ENCODE measurements around the gene ITGA8.
"Not testable (repeated sequence)": the region's sequence is repeated elsewhere in the genome, so short reads cannot be mapped to it uniquely, and the experiment has no call there.

The ITGA8 gene

DNA sequence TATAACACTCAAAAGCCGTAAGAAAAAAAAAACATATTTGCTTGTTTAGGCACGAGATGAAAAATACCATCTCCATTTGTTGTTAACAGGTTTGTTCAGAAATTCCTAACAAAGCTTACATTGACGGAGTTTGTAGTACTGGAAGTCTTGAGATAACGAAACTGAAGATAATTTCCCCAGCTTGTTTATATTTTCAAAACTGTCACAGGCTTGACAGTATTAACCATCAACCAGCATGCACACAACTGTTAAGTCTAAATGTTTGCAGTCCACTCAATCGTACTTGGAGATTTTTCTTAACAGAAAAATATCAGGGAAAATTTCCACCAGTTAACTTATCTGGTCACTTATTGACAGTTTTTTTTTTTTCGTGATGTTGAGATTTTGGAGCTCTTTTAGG, 68.5 kb downstream of the ITGA8 start:
- Histone ChIP-seq H3K4me3 (ENCODE audit: low read depth, low read length) (no peak overlapping the region), H3K36me3 (ENCODE audit: insufficient read depth, low read length) (no peaks in the 10 kb centered on the region), H2AFZ (ENCODE audit: low read length, unreplicated experiment) (no peak overlapping the region), H3K27ac (ENCODE audit: low read depth, low read length) (no peak overlapping the region), H3K79me2 (ENCODE audit: control insufficient read depth, insufficient read depth, low read length, unreplicated experiment) (no peaks in the 10 kb centered on the region), H3K4me1 (ENCODE audit: control insufficient read depth, insufficient read depth, low read length, unreplicated experiment) (no peaks in the 10 kb centered on the region), H3K27me3 (ENCODE audit: insufficient read depth, low read length) (no peaks in the 10 kb centered on the region)

- no peak overlapping the region for H3K4me3 ChIP-seq (ENCODE audit: low read depth, low read length)
- H3K4me1 ChIP-seq (ENCODE audit: control insufficient read depth, insufficient read depth, low read length, unreplicated experiment), result no peaks in the 10 kb centered on the region
- H3K79me2 ChIP-seq (ENCODE audit: control insufficient read depth, insufficient read depth, low read length, unreplicated experiment), result no peaks in the 10 kb centered on the region
- no peak overlapping the region for H2AFZ ChIP-seq (ENCODE audit: low read length, unreplicated experiment)
- no peak overlapping the region for H3K27ac ChIP-seq (ENCODE audit: low read depth, low read length)
- peaks cover 5% of the 10 kb centered on the region; the same call in 1 of the 2 replicates for H3K27me3 ChIP-seq (ENCODE audit: insufficient read depth, low read length)
- no peaks in the 10 kb centered on the region for H3K36me3 ChIP-seq (ENCODE audit: insufficient read depth, low read length)
Measured at GRCh38 chr10:15642095-15642494, 77.6 kb downstream of the ITGA8 start.

DNA sequence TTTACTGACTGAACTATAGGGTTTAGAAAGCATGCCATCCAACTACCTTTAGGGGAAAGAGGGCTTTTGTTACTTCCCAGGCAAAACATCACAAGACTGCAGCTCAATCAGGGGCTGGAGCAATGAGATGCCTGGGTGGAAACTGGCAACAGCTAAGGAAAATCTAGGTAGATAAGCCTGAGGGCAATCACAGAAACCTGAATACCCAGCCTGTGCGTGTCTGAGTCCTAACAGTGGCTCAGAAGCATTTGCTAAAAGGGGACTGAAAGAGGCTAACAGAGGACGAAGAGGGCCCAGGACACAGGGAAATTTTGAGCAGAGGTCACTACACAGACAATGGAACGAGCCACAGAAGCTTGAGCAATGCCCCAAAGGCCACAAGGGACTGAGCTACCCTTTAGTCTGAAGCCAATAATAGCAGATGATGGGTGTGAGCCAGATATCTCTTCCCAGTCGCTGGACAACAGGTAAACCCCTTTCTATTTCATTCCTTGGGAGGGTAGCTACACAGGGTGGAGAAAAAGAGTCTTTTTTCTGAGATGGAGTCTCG, 79.1 kb downstream of the ITGA8 start:
- Histone ChIP-seq H2AFZ (ENCODE audit: low read length, unreplicated experiment) (no peak overlapping the region), H3K4me1 (ENCODE audit: control insufficient read depth, insufficient read depth, low read length, unreplicated experiment) (no peaks in the 10 kb centered on the region), H3K36me3 (ENCODE audit: insufficient read depth, low read length) (no peaks in the 10 kb centered on the region), H3K27ac (ENCODE audit: low read depth, low read length) (no peak overlapping the region), H3K27me3 (ENCODE audit: insufficient read depth, low read length) (peaks cover 5% of the 10 kb centered on the region; the same call in 1 of the 2 replicates), H3K79me2 (ENCODE audit: control insufficient read depth, insufficient read depth, low read length, unreplicated experiment) (no peaks in the 10 kb centered on the region), H3K4me3 (ENCODE audit: low read depth, low read length) (no peak overlapping the region)

- H3K27ac ChIP-seq (ENCODE audit: low read depth, low read length), result no peak overlapping the region
- H3K4me1 ChIP-seq (ENCODE audit: control insufficient read depth, insufficient read depth, low read length, unreplicated experiment), result peaks cover 4% of the 10 kb centered on the region
- H3K4me3 ChIP-seq (ENCODE audit: low read depth, low read length), result no peak overlapping the region
- H3K27me3 ChIP-seq (ENCODE audit: insufficient read depth, low read length), result peaks cover 5% of the 10 kb centered on the region; the same call in 1 of the 2 replicates
- H2AFZ ChIP-seq (ENCODE audit: low read length, unreplicated experiment), result no peak overlapping the region
- H3K36me3 ChIP-seq (ENCODE audit: insufficient read depth, low read length), result no peaks in the 10 kb centered on the region
- no peaks in the 10 kb centered on the region for H3K79me2 ChIP-seq (ENCODE audit: control insufficient read depth, insufficient read depth, low read length, unreplicated experiment)
Measured at GRCh38 chr10:15636446-15636845, 83.3 kb downstream of the ITGA8 start.

- no peaks in the 10 kb centered on the region for H3K36me3 ChIP-seq (ENCODE audit: insufficient read depth, low read length)
- H3K4me3 ChIP-seq (ENCODE audit: low read depth, low read length), result no peak overlapping the region
- no peaks in the 10 kb centered on the region for H3K27me3 ChIP-seq (ENCODE audit: insufficient read depth, low read length)
Measured at GRCh38 chr10:15632456-15633091, 87.1 kb downstream of the ITGA8 start.

GRCh38 chr10:15631205-15631604, 88.5 kb downstream of the ITGA8 start:
- H2AFZ ChIP-seq (ENCODE audit: low read length, unreplicated experiment); H3K79me2 ChIP-seq (ENCODE audit: control insufficient read depth, insufficient read depth, low read length, unreplicated experiment); H3K36me3 ChIP-seq (ENCODE audit: insufficient read depth, low read length); H3K4me1 ChIP-seq (ENCODE audit: control insufficient read depth, insufficient read depth, low read length, unreplicated experiment); H3K27ac ChIP-seq (ENCODE audit: low read depth, low read length); H3K4me3 ChIP-seq (ENCODE audit: low read depth, low read length); H3K27me3 ChIP-seq (ENCODE audit: insufficient read depth, low read length): not testable (repeated sequence)

More at GRCh38 chr10:15632456-15633091, 87.1 kb downstream of the ITGA8 start:
- H3K27ac ChIP-seq (ENCODE audit: low read depth, low read length), result no peak overlapping the region
- peaks cover 4% of the 10 kb centered on the region for H3K4me1 ChIP-seq (ENCODE audit: control insufficient read depth, insufficient read depth, low read length, unreplicated experiment)
- H3K79me2 ChIP-seq (ENCODE audit: control insufficient read depth, insufficient read depth, low read length, unreplicated experiment), result no peaks in the 10 kb centered on the region
- no peak overlapping the region for H2AFZ ChIP-seq (ENCODE audit: low read length, unreplicated experiment)

DNA sequence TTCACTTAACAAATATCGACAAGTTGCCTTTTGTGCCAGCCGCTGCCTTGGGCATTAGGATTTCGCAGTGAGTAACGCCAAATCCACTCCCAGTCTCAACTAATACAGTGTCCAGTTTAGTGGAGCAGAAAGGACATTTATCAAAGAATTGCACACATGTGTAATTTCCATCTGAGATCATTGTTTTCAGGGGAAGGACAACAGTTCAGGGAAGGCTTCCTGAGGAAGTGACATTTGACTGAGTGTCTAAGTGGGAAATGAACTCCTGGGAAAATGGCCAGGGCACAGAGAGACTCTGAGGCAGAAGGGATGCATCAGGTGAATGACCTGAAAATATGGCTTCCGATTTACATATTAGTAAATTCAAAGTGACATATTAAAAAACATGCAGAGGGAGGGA, 89.4 kb downstream of the ITGA8 start:
- H3K27ac ChIP-seq (ENCODE audit: low read depth, low read length), result no peak overlapping the region
- H3K4me3 ChIP-seq (ENCODE audit: low read depth, low read length), result no peak overlapping the region
- H3K79me2 ChIP-seq (ENCODE audit: control insufficient read depth, insufficient read depth, low read length, unreplicated experiment), result no peaks in the 10 kb centered on the region
- H3K4me1 ChIP-seq (ENCODE audit: control insufficient read depth, insufficient read depth, low read length, unreplicated experiment), result peaks cover 4% of the 10 kb centered on the region
- no peaks in the 10 kb centered on the region for H3K27me3 ChIP-seq (ENCODE audit: insufficient read depth, low read length)
- H2AFZ ChIP-seq (ENCODE audit: low read length, unreplicated experiment), result no peak overlapping the region
- no peaks in the 10 kb centered on the region for H3K36me3 ChIP-seq (ENCODE audit: insufficient read depth, low read length)

DNA sequence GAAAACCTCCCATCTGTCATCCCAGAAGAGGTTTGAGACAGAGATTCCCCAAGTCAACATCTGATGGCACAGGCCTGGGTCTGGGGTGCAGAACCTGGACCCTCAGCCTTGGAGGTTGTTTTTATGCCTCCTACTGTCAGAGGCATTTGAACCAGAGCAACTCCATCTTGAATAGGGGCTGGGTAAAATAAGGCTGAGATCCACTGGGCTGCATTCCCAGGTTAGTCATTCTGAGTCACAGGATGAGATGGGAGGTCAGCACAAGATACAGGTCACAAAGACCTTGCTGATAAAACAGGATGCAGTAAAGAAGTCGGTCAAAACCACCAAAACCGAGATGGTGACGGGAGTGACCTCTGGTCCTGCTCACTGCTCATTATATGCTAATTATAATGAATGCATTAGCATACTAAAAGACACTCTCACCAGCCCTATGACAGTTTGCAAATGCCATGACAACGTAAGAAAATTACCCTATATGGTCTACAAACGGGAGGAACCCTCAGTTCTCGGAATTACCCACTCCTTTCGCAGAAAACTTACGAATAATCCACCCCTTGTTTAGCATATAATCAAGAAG, 92.0 kb downstream of the ITGA8 start:
- Histone ChIP-seq H3K4me1 (ENCODE audit: control insufficient read depth, insufficient read depth, low read length, unreplicated experiment) (peaks cover 10% of the 10 kb centered on the region), H3K36me3 (ENCODE audit: insufficient read depth, low read length) (no peaks in the 10 kb centered on the region), H3K27me3 (ENCODE audit: insufficient read depth, low read length) (no peaks in the 10 kb centered on the region), H3K79me2 (ENCODE audit: control insufficient read depth, insufficient read depth, low read length, unreplicated experiment) (no peaks in the 10 kb centered on the region), H2AFZ (ENCODE audit: low read length, unreplicated experiment) (no peak overlapping the region), H3K27ac (ENCODE audit: low read depth, low read length) (no peak overlapping the region), H3K4me3 (ENCODE audit: low read depth, low read length) (no peak overlapping the region)

DNA sequence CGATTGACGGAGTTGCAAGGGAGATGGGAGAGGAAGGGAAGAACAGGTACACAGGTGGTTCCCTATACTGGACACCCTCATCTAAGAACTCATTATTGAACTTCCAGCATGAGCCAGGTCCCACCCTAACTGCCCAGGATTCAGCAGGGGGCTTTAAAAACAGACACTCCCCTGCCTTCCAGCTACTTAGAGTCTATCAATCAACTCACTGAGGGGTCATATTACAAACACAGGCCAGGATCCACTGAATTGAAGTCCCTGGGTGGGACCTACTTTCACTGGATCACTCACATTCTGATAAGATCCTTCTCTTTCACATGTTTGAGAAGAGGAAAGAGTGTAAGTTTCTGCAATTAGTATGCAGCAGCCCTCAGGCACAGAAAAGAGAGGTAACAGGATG, 92.8 kb downstream of the ITGA8 start:
- no peak overlapping the region for H3K4me3 ChIP-seq (ENCODE audit: low read depth, low read length)
- no peaks in the 10 kb centered on the region for H3K79me2 ChIP-seq (ENCODE audit: control insufficient read depth, insufficient read depth, low read length, unreplicated experiment)
- no peak overlapping the region for H2AFZ ChIP-seq (ENCODE audit: low read length, unreplicated experiment)
- no peak overlapping the region for H3K27ac ChIP-seq (ENCODE audit: low read depth, low read length)
- H3K27me3 ChIP-seq (ENCODE audit: insufficient read depth, low read length), result no peaks in the 10 kb centered on the region
- H3K4me1 ChIP-seq (ENCODE audit: control insufficient read depth, insufficient read depth, low read length, unreplicated experiment), result peaks cover 8% of the 10 kb centered on the region
- no peaks in the 10 kb centered on the region for H3K36me3 ChIP-seq (ENCODE audit: insufficient read depth, low read length)

DNA sequence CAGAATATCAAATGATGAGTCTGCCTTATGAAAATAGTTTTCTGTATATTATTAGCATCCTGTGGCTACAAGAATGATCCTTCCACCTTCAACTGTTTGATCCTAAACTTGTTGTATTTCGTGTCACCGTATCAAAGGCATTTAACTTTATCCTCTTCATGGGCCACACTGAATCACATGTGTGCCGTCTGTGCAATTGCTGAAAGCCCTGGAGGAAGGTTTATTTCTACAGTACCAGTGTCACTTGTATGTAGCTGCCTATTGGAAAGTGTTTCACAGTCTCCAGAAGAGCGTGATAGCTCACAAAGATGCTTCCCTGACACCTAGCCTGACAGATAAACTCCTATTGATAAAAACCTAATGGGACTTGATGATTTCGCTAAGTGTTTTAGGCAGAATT, 94.5 kb downstream of the ITGA8 start:
- Histone ChIP-seq H3K27me3 (ENCODE audit: insufficient read depth, low read length) (no peaks in the 10 kb centered on the region), H3K79me2 (ENCODE audit: control insufficient read depth, insufficient read depth, low read length, unreplicated experiment) (no peaks in the 10 kb centered on the region), H3K27ac (ENCODE audit: low read depth, low read length) (no peak overlapping the region), H3K36me3 (ENCODE audit: insufficient read depth, low read length) (no peaks in the 10 kb centered on the region), H2AFZ (ENCODE audit: low read length, unreplicated experiment) (no peak overlapping the region), H3K4me1 (ENCODE audit: control insufficient read depth, insufficient read depth, low read length, unreplicated experiment) (peaks cover 8% of the 10 kb centered on the region), H3K4me3 (ENCODE audit: low read depth, low read length) (no peak overlapping the region)

Measured in ACC112 (cell line).